H1 (cell line): ENCODE results near the gene TBCD. TPM values are rescaled to one million over a fixed set of nuclear protein-coding genes. Genes with fewer than 3 reads are reported as not detected.

Experiments used
- CTCF ChIA-PET: fragments of 300-600 bp; sonication (Branson Sonifier 250); formaldehyde crosslinking; loops from one replicate; lab custom pipeline; 2021; ENCODE audit not compliant: partially characterized antibody; lab: Charles Lee
- POLR2A ChIA-PET: fragments of 300-600 bp; sonication (Branson Sonifier 250); formaldehyde crosslinking; loops from one replicate; lab custom pipeline; 2021; ENCODE audit warnings: inconsistent platforms; ENCODE audit not compliant: partially characterized antibody; lab: Charles Lee
- DNase-seq, 2 experiments: peaks; one replicate each; pipeline versions ENCODE4 v3.0.0 to v3.0.0-alpha.2; 2010 to 2022; ENCODE audit warnings: low spot score in 2 of 2, low read depth in 1 of 2, mixed read lengths in 1 of 2
- FAIRE-seq: peaks from 2 replicates; lab custom pipeline; 2011; peaks lifted over from hg19 to GRCh38; lab: Jason Lieb, UNC
- H2AFZ ChIP-seq: 2 replicates; pipeline ENCODE4 v1.8.1; 2012; ENCODE audit warnings: low read length, inconsistent platforms
- H2AK5ac ChIP-seq: 2 replicates; pipeline ENCODE4 v1.6.1; 2013; ENCODE audit warnings: low read depth, low read length
- H2BK120ac ChIP-seq: replicated peaks from 2 replicates; pipeline ENCODE3; 2013; ENCODE audit warnings: low read depth, low read length, inconsistent platforms
- H2BK12ac ChIP-seq: 2 replicates; pipeline ENCODE4 v1.6.1; 2013; ENCODE audit warnings: low read depth, low read length
- H2BK15ac ChIP-seq: 2 replicates; pipeline ENCODE4 v1.6.1; 2013; ENCODE audit warnings: low read length
- H2BK20ac ChIP-seq: 2 replicates; pipeline ENCODE4 v1.6.1; 2013; ENCODE audit warnings: low read length
- H2BK5ac ChIP-seq: 2 replicates; pipeline ENCODE4 v1.6.1; 2013; ENCODE audit warnings: low read depth, low read length
- H3K14ac ChIP-seq: 2 replicates; pipeline ENCODE4 v1.6.1; 2013; ENCODE audit warnings: inconsistent platforms; ENCODE audit not compliant: insufficient read length
- H3K18ac ChIP-seq: 2 replicates; pipeline ENCODE4 v1.6.1; 2013; ENCODE audit warnings: low read length; ENCODE audit errors: extremely low read depth
- H3K23ac ChIP-seq: 2 replicates; pipeline ENCODE4 v1.6.1; 2013; ENCODE audit warnings: inconsistent platforms; ENCODE audit not compliant: insufficient read length
- H3K23me2 ChIP-seq: 2 replicates; pipeline ENCODE4 v1.6.1; 2013; ENCODE audit warnings: low read depth, low read length
- H3K27ac ChIP-seq: 2 replicates; pipeline ENCODE4 v1.6.1; 2011; ENCODE audit warnings: low read depth, low read length, inconsistent platforms
- H3K27me3 ChIP-seq, 4 experiments: replicated peaks in 1 of 4; 1 replicate in 1 of 4; 2 replicates in 3 of 4; pipeline versions ENCODE4 v1.6.1 to v1.8.1; 2011 to 2013; ENCODE audit warnings: low read length in 3 of 4, mild to moderate bottlenecking in 3 of 4, inconsistent platforms in 2 of 4, mixed read lengths in 2 of 4, moderate library complexity in 1 of 4; ENCODE audit not compliant: control insufficient read depth in 3 of 4, insufficient read depth in 3 of 4; ENCODE audit errors: extremely low read depth in 1 of 4
- H3K36me3 ChIP-seq, 4 experiments: 2 replicates each; pipeline versions ENCODE4 v1.6.1 to v1.8.1; 2011 to 2013; ENCODE audit warnings: mild to moderate bottlenecking in 4 of 4, low read length in 3 of 4, moderate library complexity in 2 of 4, control low read depth in 1 of 4, inconsistent platforms in 1 of 4; ENCODE audit not compliant: insufficient read depth in 4 of 4, control insufficient read depth in 2 of 4
- H3K4ac ChIP-seq: replicated peaks from 2 replicates; pipeline ENCODE3; 2013; ENCODE audit warnings: low read length, low read depth, mixed read lengths, inconsistent platforms; ENCODE audit not compliant: insufficient read length
- H3K4me1 ChIP-seq, 4 experiments: replicated peaks in 1 of 4; 1 replicate in 1 of 4; 2 replicates in 3 of 4; pipeline versions ENCODE4 v1.6.1 to v1.8.1; 2011 to 2013; ENCODE audit warnings: low read length in 3 of 4, inconsistent platforms in 2 of 4, mixed read lengths in 1 of 4; ENCODE audit not compliant: insufficient read depth in 4 of 4, control insufficient read depth in 3 of 4
- H3K4me2 ChIP-seq, 2 experiments: 2 replicates each; pipeline versions ENCODE4 v1.6.1 to v1.8.1; 2011 to 2013; ENCODE audit warnings: low read depth in 2 of 2, low read length in 2 of 2, control low read depth in 1 of 2, inconsistent platforms in 1 of 2, mild to moderate bottlenecking in 1 of 2; ENCODE audit not compliant: insufficient read depth in 1 of 2
- H3K4me3 ChIP-seq, 4 experiments: fragments of 200-600, 300-600 bp in 1 of 4; sonication (generic), shearing (Covaris generic), sonication (Bioruptor Twin) in 1 of 4; 2 replicates each; pipeline versions ENCODE4 v1.5.1 to v1.8.1; 2011 to 2016; ENCODE audit warnings: low read length in 4 of 4, low read depth in 3 of 4, control low read depth in 2 of 4, inconsistent platforms in 2 of 4, mild to moderate bottlenecking in 2 of 4, mixed read lengths in 1 of 4, moderate library complexity in 1 of 4; ENCODE audit not compliant: insufficient read depth in 2 of 4; ENCODE audit errors: extremely low read depth in 1 of 4
- H3K56ac ChIP-seq: replicated peaks from 2 replicates; pipeline ENCODE3; 2013; ENCODE audit warnings: low read depth, mild to moderate bottlenecking, mixed read lengths, low read length, inconsistent platforms; ENCODE audit not compliant: insufficient read length
- H3K79me1 ChIP-seq: 2 replicates; pipeline ENCODE4 v1.6.1; 2013; ENCODE audit warnings: low read depth, low read length, control low read depth
- H3K79me2 ChIP-seq, 2 experiments: 2 replicates each; pipeline versions ENCODE4 v1.6.1 to v1.8.1; 2012 to 2013; ENCODE audit warnings: low read length in 2 of 2, mild to moderate bottlenecking in 2 of 2, inconsistent platforms in 1 of 2; ENCODE audit not compliant: insufficient read depth in 2 of 2, control insufficient read depth in 1 of 2
- H3K9ac ChIP-seq, 4 experiments: replicated peaks in 1 of 4; 1 replicate in 1 of 4; 2 replicates in 3 of 4; pipeline versions ENCODE4 v1.6.1 to v1.8.1; 2011 to 2013; ENCODE audit warnings: low read depth in 3 of 4, low read length in 3 of 4, control low read depth in 2 of 4, mild to moderate bottlenecking in 2 of 4, moderate library complexity in 2 of 4, inconsistent platforms in 1 of 4; ENCODE audit errors: extremely low read depth in 1 of 4
- H3K9me3 ChIP-seq, 2 experiments: 2 replicates each; pipeline versions ENCODE4 v1.6.1 to v1.8.1; 2012 to 2013; ENCODE audit warnings: mild to moderate bottlenecking in 2 of 2, moderate library complexity in 2 of 2, control low read depth in 1 of 2, inconsistent platforms in 1 of 2, low read depth in 1 of 2, low read length in 1 of 2, mixed read lengths in 1 of 2; ENCODE audit not compliant: insufficient read depth in 2 of 2
- H4K20me1 ChIP-seq, 2 experiments: replicated peaks in 1 of 2; 2 replicates each; pipeline versions ENCODE3 to v1.8.1; 2011 to 2013; ENCODE audit warnings: inconsistent platforms in 2 of 2, low read length in 2 of 2, mild to moderate bottlenecking in 1 of 2; ENCODE audit not compliant: insufficient read depth in 2 of 2, control insufficient read depth in 1 of 2
- H4K5ac ChIP-seq: 2 replicates; pipeline ENCODE4 v1.6.1; 2013; ENCODE audit warnings: low read length, low read depth, mixed read lengths, inconsistent platforms; ENCODE audit not compliant: insufficient read length
- H4K8ac ChIP-seq: 2 replicates; pipeline ENCODE4 v1.8.0; 2013; ENCODE audit warnings: mild to moderate bottlenecking, moderate library complexity, low read length, inconsistent platforms; ENCODE audit not compliant: insufficient read depth; ENCODE audit errors: extremely low read depth
- H4K91ac ChIP-seq: replicated peaks from 2 replicates; pipeline ENCODE3; 2013; ENCODE audit warnings: low read length, mixed read lengths, inconsistent platforms; ENCODE audit not compliant: insufficient read length
- ASH2L ChIP-seq: fragments of 200-600, 300-600 bp; sonication (generic); IDR thresholded peaks from one replicate; pipeline ENCODE4 v1.7.1; 2017; ENCODE audit warnings: low read length
- BCL11A ChIP-seq, 2 experiments: IDR thresholded peaks; one replicate each; pipeline ENCODE4 v1.6.1; 2011; ENCODE audit warnings: low read depth in 2 of 2, low read length in 2 of 2, mild to moderate bottlenecking in 2 of 2
- KDM4A ChIP-seq: IDR thresholded peaks from one replicate; pipeline ENCODE4 v1.7.1; 2012; ENCODE audit warnings: low read depth, mild to moderate bottlenecking, moderate library complexity, low read length, inconsistent platforms; ENCODE audit not compliant: severe bottlenecking
- NANOG ChIP-seq: IDR thresholded peaks from 2 replicates; pipeline ENCODE4 v1.6.1; 2011; ENCODE audit warnings: low read length, low read depth, mild to moderate bottlenecking, inconsistent platforms; ENCODE audit not compliant: insufficient read depth, poor library complexity, severe bottlenecking
- RAD21 ChIP-seq, 2 experiments: IDR thresholded peaks in 1 of 2; conservative IDR thresholded peaks in 1 of 2; 2 replicates each; pipeline ENCODE4 v1.6.1; 2011; ENCODE audit warnings: low read depth in 2 of 2, low read length in 2 of 2, improper control_type of control experiment in 1 of 2, inconsistent platforms in 1 of 2, mild to moderate bottlenecking in 1 of 2, moderate library complexity in 1 of 2
- RFX5 ChIP-seq: IDR thresholded peaks from 2 replicates; pipeline ENCODE4 v1.6.1; 2011; ENCODE audit warnings: low read depth, low read length, improper control_type of control experiment, borderline replicate concordance
- SP1 ChIP-seq: IDR thresholded peaks from 2 replicates; pipeline ENCODE4 v1.6.1; 2011; ENCODE audit warnings: low read depth, low read length
- WGBS, 2 experiments: shearing (Covaris generic) in 1 of 2; methylation state at CpG; one replicate each; pipeline versions ENCODE4 v1.1.6 to v1.1.7; 2013 to 2015; ENCODE audit warnings: low lambda C conversion rate in 2 of 2, mixed read lengths in 2 of 2, inconsistent platforms in 1 of 2, low coverage in 1 of 2, missing lambda C conversion rate in 1 of 2; ENCODE audit not compliant: insufficient replicate concordance in 2 of 2, insufficient coverage in 1 of 2, insufficient read length in 1 of 2; ENCODE audit errors: extremely low coverage in 1 of 2, missing lambda C conversion rate in 1 of 2; 5-methylcytosine and 5-hydroxymethylcytosine counted together
- polyA plus RNA-seq, 7 experiments: library from polyadenylated mRNA; depleted of rRNA in 3 of 7; stranded (reverse) in 5 of 7; unstranded in 2 of 7; fragments of >200 nt in 5 of 7; fragments of 200-250 nt in 2 of 7; gene quantifications; 1 replicate in 5 of 7; 2 replicates in 1 of 7; 4 replicates in 1 of 7; pipeline versions ENCODE4 v1.2.1 to v1.2.3, GENCODE V29; 2011 to 2013; ENCODE audit warnings: missing spikeins in 2 of 7, mixed read lengths in 2 of 7
- total RNA-seq: library from RNA; stranded (reverse); fragmentation: NEBNext Ultra II Directional; extraction: Animal tissue kit (Norgen Biotek cat#: 25700); gene quantifications from 2 replicates; pipeline ENCODE4 v1.2.1, GENCODE V29; 2021

Gene TBCD
- total and polyA plus RNA-seq, 2 of the 8 experiments (the other 6 are each of a cell fraction or from before 2014, with no cell fraction given), result 118 to 162 TPM

GRCh38 chr17:82966415-82966814 lies 214.6 kb downstream of the TBCD start:
- no peaks in the 10 kb centered on the region; the same call in 1 of the 2 replicates for H3K23me2 ChIP-seq

More at GRCh38 chr17:82966415-82966814, 214.6 kb downstream of the TBCD start:
- H3K14ac ChIP-seq, result no peak overlapping the region
- no peaks in the 10 kb centered on the region for H3K79me2 ChIP-seq
- H4K8ac ChIP-seq, result no peak overlapping the region
- H2BK20ac ChIP-seq, result no peak overlapping the region
- H3K4me2 ChIP-seq, result no peak overlapping the region
- H3K23ac ChIP-seq, result no peak overlapping the region
- CTCF ChIA-PET, result interaction anchor here (0.6 to 1.0 kb wide), 2 partner anchors 66 to 77 kb away, joined by 3 read pairs; no protein-coding TSS in a partner anchor
- no peak overlapping the region for H2BK15ac ChIP-seq
- no peak overlapping the region for H2BK120ac ChIP-seq
- no peak overlapping the region for H2AFZ ChIP-seq
- no peaks in the 10 kb centered on the region for H3K36me3 ChIP-seq
- peaks cover 0 to 19% of the 10 kb centered on the region in 2 experiments; a peak in 3 of 4 replicates for H3K9me3 ChIP-seq
- H3K9ac ChIP-seq, result no peak overlapping the region
- no peaks in the 10 kb centered on the region for H4K20me1 ChIP-seq
- H2BK12ac ChIP-seq, result no peak overlapping the region
- no peak overlapping the region for H4K5ac ChIP-seq
- H3K27me3 ChIP-seq, result no peaks in the 10 kb centered on the region
- no peak overlapping the region for H2AK5ac ChIP-seq
- no peaks in the 10 kb centered on the region for H3K79me1 ChIP-seq
- 86% methylated on average over 7 of the region's 7 CpGs; no CpG with 5 or more reads in 1 of the 2 experiments for WGBS, 2 experiments
- no peak overlapping the region for H3K27ac ChIP-seq
- peaks cover 0 to 3% (median 0%) of the 10 kb centered on the region in 4 experiments; a peak in 1 of 7 replicates for H3K4me1 ChIP-seq
- H3K18ac ChIP-seq, result no peak overlapping the region
- no peak for TF ChIP-seq NANOG
- no peak for TF ChIP-seq KDM4A
- TF ChIP-seq BCL11A (IDR thresholded peaks at IDR 0.05; ENCODE audit: low read depth in 2 of 2, low read length in 2 of 2), result no peak
- no peak for TF ChIP-seq ASH2L
- no peak for TF ChIP-seq SP1
- no peak for TF ChIP-seq RAD21 (IDR thresholded peaks at IDR 0.05 in 1 of 2, conservative IDR thresholded peaks at IDR 0.05 in 1 of 2; ENCODE audit: low read depth in 2 of 2, low read length in 2 of 2)
- no peak for TF ChIP-seq RFX5
- H2BK5ac ChIP-seq, result no peak overlapping the region
- H3K4ac ChIP-seq, result no peak overlapping the region
- H3K4me3 ChIP-seq, result no peak overlapping the region
- H4K91ac ChIP-seq, result no peak overlapping the region
- no peak overlapping the region for H3K56ac ChIP-seq
- DNase-seq (no peak), FAIRE-seq (no peak)
- POLR2A ChIA-PET, result no interaction called here
